PC-9 (cell line): Measurements from ENCODE around the gene TSPYL4.

Source experiments
- CTCF ChIP-seq: fragments of 200-600 bp; sonication (generic); conservative IDR thresholded peaks from 2 replicates; pipeline ENCODE4 v1.6.1; 2017; ENCODE audit warnings: mixed run types, antibody characterized with exemption, mild to moderate bottlenecking, moderate library complexity
- EZH2 ChIP-seq: fragments of 200-600 bp; sonication (generic); IDR thresholded peaks from 2 replicates; pipeline ENCODE4 v1.8.0; 2017; ENCODE audit warnings: antibody characterized with exemption, low read depth

GRCh38 chr6:116271149-116271708 lies 17.4 kb upstream of the TSPYL4 start:
- TF ChIP-seq EZH2 (no peak), CTCF (no peak)
